Inflammatory macrophage treated with lipopolysaccharide for 4 hours (primary cell): ENCODE data around the gene OVCA2.

Experiments
- DNase-seq: peaks from one replicate; pipeline ENCODE4 v3.0.0-alpha.2; 2020

The OVCA2 gene

GRCh38 chr17:2089021-2089422 is 47.2 kb downstream of the OVCA2 start:
- peak; percentile 67 for DNase-seq

DNA sequence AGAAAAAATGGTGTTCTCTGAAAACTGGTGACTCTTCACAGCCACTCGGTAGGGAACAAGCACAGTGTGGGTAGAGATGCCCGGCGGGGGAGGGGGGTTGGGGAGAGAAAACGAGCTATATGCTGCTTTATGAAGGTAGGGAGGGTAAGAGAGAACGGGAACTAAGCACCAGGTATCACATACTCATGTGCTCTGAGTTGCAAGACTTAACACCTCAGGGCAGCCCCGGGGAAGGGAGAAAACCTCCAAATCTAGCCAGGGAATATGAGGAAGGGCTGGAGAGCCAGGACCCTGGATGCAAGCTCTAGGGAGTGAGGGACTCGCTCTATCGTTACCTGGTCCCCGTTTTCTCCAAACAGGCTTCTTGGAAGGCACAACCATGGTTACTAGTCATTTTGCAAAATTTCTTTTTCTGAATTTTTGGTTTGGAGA is 48.4 kb downstream of the OVCA2 start:
- peak; percentile 41 for DNase-seq

GRCh38 chr17:2090804-2091534 is 49.1 kb downstream of the OVCA2 start:
- DNase-seq = peak; percentile 40

GRCh38 chr17:2092253-2092652 is 50.4 kb downstream of the OVCA2 start:
- no peak for DNase-seq
